Measurements from ENCODE around the gene TMEM89.

DNA sequence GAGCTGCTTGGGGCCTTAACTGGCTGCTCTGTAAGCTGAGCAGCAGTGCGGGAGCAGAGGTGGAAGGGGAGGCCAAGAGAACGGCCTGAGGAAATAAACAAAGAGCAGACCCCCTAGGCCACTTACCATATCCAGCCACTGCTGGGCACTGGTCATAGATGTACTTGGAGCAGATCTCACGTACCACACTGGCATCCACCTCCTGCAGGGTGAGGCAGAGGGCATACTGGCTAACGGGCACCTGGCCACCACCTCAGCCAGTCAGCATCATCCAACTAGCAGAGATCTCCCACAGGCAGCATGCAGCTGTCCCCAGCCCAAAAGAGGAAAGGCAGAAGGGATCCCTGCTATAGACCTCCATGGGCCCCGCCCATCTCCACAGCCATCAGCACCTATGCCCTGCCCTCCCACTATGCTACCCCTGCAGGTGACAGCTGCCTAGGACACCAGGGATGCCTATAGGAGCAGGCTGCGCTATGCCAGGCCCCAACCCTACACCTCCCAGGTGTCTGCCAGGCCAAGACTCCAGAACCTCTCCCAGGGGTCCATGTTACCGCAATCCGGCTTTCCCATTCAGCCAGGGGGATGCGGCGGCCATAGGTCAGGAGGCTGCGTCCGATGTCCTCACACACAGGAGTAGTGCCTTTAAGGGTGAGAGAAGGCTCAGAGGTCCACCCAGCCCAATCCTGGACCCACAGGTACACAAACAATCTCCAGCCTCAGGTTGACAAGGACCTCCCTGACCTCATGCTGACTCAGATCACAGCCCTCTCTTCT lies 21.9 kb downstream of the TMEM89 start:
- TF ChIP-seq, protein P1, sequence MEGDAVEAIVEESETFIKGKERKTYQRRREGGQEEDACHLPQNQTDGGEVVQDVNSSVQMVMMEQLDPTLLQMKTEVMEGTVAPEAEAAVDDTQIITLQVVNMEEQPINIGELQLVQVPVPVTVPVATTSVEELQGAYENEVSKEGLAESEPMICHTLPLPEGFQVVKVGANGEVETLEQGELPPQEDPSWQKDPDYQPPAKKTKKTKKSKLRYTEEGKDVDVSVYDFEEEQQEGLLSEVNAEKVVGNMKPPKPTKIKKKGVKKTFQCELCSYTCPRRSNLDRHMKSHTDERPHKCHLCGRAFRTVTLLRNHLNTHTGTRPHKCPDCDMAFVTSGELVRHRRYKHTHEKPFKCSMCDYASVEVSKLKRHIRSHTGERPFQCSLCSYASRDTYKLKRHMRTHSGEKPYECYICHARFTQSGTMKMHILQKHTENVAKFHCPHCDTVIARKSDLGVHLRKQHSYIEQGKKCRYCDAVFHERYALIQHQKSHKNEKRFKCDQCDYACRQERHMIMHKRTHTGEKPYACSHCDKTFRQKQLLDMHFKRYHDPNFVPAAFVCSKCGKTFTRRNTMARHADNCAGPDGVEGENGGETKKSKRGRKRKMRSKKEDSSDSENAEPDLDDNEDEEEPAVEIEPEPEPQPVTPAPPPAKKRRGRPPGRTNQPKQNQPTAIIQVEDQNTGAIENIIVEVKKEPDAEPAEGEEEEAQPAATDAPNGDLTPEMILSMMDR (IDR thresholded peaks at IDR 0.05) = no peak
- no peak for TF ChIP-seq POLR2A (IDR thresholded peaks at IDR 0.05; ENCODE audit: low read depth)

All from esophagus muscularis mucosa (tissue), 3 donors.